Measurements from ENCODE around the gene TAF15. TPM values are rescaled to one million over a fixed set of nuclear protein-coding genes. Genes with fewer than 3 reads are reported as not detected.

TAF15 gene
- total and polyA plus RNA-seq, 2 experiments from 2014 or later: 27.2 to 75.2 TPM

DNA sequence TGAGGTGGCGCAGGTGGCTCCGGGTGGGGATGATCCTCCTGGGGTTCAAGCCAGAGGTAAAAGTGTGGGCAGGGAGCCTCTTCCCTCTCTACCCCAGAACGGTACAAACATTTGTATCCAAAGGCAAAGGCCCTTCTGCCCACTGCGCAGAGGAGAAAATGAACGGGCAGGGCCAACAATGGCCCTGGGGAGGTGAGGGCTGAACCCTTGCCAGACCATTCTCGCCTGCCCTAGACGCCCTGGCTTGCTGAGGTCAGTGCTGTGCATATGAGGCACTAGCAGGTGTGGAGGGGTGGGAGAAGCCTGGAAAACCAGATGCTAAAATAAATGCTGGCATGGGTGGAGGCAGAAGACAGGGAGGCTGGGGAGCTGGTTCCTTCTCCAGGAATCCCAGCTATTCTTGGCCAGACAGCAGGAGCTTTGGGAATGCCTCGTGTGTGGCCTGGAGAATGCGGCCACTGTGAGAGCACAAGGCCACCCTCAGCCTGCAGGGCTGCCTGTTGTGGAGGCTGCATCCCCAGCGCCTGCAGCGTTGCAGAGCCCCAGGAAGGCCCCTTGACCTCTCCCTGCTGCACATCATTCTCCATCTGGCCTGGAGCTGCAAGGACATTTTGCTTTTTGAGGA, 44.1 kb upstream of the TAF15 start:
- Histone ChIP-seq H3K9me3 (ENCODE audit: low read depth) (no peaks in the 10 kb centered on the region), H3K27ac (no peak overlapping the region), H3K27me3 (peaks cover 13% of the 10 kb centered on the region), H3K36me3 (no peaks in the 10 kb centered on the region), H3K4me1 (ENCODE audit: low read depth) (no peaks in the 10 kb centered on the region), H3K4me3 (no peak overlapping the region)
- no peak for DNase-seq (ENCODE audit: low read depth in 1 of 2, low spot score in 1 of 2)
- TF ChIP-seq, protein P1, sequence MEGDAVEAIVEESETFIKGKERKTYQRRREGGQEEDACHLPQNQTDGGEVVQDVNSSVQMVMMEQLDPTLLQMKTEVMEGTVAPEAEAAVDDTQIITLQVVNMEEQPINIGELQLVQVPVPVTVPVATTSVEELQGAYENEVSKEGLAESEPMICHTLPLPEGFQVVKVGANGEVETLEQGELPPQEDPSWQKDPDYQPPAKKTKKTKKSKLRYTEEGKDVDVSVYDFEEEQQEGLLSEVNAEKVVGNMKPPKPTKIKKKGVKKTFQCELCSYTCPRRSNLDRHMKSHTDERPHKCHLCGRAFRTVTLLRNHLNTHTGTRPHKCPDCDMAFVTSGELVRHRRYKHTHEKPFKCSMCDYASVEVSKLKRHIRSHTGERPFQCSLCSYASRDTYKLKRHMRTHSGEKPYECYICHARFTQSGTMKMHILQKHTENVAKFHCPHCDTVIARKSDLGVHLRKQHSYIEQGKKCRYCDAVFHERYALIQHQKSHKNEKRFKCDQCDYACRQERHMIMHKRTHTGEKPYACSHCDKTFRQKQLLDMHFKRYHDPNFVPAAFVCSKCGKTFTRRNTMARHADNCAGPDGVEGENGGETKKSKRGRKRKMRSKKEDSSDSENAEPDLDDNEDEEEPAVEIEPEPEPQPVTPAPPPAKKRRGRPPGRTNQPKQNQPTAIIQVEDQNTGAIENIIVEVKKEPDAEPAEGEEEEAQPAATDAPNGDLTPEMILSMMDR (IDR thresholded peaks at IDR 0.05; ENCODE audit: low read depth, low read length): no peak

DNA sequence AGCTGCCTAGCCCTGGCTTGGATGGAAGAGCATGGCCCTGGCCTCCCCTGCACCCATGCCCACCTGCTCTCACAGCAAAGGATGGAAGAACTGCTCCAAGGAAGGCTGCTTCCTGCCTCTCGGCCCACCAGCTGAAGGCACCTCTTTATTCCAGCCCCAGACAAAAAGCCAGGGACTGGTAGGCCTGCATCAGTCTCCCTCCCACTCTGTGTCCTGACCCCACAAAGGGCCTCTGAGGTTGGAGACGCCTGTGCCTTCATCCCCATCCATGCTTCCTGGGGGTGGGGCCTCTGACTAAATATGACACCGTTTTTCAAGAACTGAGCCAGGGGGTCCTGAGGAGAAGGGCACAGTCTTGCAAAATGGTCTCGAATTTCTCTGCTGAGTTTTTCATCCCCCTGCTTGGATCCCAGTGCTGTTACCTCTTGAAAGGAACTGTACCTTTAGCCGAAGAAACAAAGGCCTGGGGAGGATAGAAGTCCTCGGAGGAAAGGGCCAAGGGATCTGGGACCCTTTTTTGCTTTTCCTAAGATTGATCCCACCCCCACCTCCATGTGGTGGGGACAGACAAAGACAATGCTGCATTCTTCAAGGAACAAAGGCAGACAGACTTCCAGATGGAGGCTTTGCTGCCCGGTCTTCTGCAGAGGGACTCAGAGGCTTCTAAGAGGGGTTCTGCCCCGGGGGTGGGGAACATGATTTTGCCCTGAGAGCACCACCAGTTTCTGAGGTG, 43.4 kb upstream of the TAF15 start:
- Histone ChIP-seq H3K4me3 (no peak overlapping the region), H3K4me1 (ENCODE audit: low read depth) (no peaks in the 10 kb centered on the region), H3K9me3 (ENCODE audit: low read depth) (no peaks in the 10 kb centered on the region), H3K36me3 (no peaks in the 10 kb centered on the region), H3K27me3 (peaks cover 13% of the 10 kb centered on the region), H3K27ac (no peak overlapping the region)
- DNase-seq (ENCODE audit: low read depth in 1 of 2, low spot score in 1 of 2): no peak
- TF ChIP-seq, protein P1 (IDR thresholded peaks at IDR 0.05; ENCODE audit: low read depth, low read length): no peak

DNA sequence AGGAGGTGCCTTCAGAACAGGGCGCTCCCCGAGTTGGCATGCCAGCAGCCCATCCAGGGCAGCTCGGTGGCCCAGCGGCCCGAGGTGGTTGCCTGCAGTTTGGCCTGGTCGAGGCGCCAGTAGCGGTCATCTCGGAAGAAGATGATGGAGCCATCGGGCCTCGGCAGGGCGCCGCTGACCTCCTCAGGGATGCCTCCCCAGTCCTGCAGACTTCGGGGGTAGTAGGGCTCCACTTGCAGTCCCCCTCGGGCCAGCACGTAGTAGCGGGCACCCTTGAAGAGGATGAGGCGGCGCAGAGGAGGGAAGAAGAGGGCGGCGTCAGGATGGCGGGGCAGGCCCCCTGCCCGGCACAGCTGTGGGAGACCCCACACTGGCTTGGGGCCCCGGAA, 42.8 kb upstream of the TAF15 start:
- TF ChIP-seq, protein P1 (IDR thresholded peaks at IDR 0.05; ENCODE audit: low read depth, low read length): no peak
- Histone ChIP-seq H3K27me3 (peaks cover 13% of the 10 kb centered on the region), H3K27ac (no peak overlapping the region), H3K9me3 (ENCODE audit: low read depth) (no peaks in the 10 kb centered on the region), H3K36me3 (no peaks in the 10 kb centered on the region), H3K4me1 (ENCODE audit: low read depth) (no peaks in the 10 kb centered on the region), H3K4me3 (no peak overlapping the region)
- DNase-seq (ENCODE audit: low read depth in 1 of 2, low spot score in 1 of 2): no peak

DNA sequence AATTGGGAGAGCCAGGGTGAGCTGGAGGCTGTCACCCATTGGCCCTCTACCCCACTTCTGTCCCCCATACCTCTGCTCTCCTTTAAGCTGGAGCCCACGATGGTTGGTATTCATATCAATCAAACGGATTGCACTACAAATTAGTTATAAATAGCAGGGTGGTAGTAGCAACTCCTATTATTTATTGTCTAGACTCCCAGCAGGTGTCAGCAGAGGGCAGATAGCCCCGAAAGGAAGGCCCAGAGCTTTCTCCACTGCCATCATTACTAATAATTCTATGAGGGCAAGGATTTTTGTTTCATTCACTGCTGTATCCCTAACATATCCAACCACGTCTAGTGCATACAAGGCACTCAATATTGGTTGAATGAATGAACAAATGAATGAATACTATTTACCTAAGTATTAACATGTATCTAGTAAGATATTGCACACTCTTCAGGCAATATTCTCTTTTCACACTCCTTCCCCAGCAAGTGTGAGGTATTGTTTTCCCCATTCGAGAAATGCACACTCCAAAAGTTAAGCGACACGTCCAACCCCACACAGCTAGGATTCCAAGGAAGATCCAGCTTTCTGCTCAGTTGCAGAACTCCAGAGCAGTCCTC, 42.3 kb upstream of the TAF15 start:
- Histone ChIP-seq H3K4me3 (no peak overlapping the region), H3K27ac (no peak overlapping the region), H3K36me3 (no peaks in the 10 kb centered on the region), H3K4me1 (ENCODE audit: low read depth) (no peaks in the 10 kb centered on the region), H3K27me3 (peaks cover 13% of the 10 kb centered on the region), H3K9me3 (ENCODE audit: low read depth) (no peaks in the 10 kb centered on the region)
- TF ChIP-seq, protein P1 (IDR thresholded peaks at IDR 0.05; ENCODE audit: low read depth, low read length): peak; percentile 65
- peak; percentile 60 to 70 for DNase-seq (ENCODE audit: low read depth in 1 of 2, low spot score in 1 of 2)

DNA sequence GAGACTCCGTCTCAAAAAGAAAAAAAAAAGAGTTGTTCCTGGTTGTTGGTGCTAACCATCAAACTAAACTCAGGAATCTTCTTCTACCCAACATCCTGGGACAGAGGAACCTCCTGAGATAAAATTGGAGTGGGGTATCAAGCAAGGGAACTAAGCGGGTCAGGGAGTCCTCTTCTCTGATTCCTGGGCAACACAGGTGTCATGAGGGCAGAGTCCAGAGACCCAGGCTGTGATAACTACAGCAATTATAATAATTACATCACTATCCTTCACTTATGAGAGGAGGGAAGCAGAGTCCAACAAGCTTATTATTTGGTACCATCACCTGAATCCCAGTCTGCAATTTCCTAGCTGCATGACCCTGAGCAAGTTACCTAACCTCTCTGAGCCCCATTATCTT, 40.5 kb upstream of the TAF15 start:
- no peaks in the 10 kb centered on the region for H3K9me3 ChIP-seq (ENCODE audit: low read depth)
- H3K4me3 ChIP-seq: no peak overlapping the region
- H3K27ac ChIP-seq: no peak overlapping the region
- peaks cover 4% of the 10 kb centered on the region for H3K4me1 ChIP-seq (ENCODE audit: low read depth)
- H3K36me3 ChIP-seq: no peaks in the 10 kb centered on the region
- TF ChIP-seq, protein P1 (IDR thresholded peaks at IDR 0.05; ENCODE audit: low read depth, low read length): no peak
- no peak for DNase-seq (ENCODE audit: low read depth in 1 of 2, low spot score in 1 of 2)
- H3K27me3 ChIP-seq: peaks cover 13% of the 10 kb centered on the region
